ENCODE measurements around the gene GPALPP1. TPM values are rescaled to one million over a fixed set of nuclear protein-coding genes. Genes with fewer than 3 reads are reported as not detected.

The GPALPP1 gene
- total RNA-seq, 2 experiments from 2014 or later = 28.7 to 29.6 TPM

GRCh38 chr13:44972956-44973581, 16.3 kb upstream of the GPALPP1 start:
- CTCF ChIA-PET = interaction anchor here (0.8 to 1.6 kb wide), 4 partner anchors 14 to 338 kb away, joined by 3 to 4 read pairs (median 3); no protein-coding TSS in a partner anchor
- Mint-ChIP-seq H3K36me3 (peaks cover 5% of the 10 kb centered on the region), H3K4me3 (no peak overlapping the region), H3K4me1 (no peaks in the 10 kb centered on the region), H3K9me3 (ENCODE audit: low read depth) (no peaks in the 10 kb centered on the region), H3K27me3 (no peaks in the 10 kb centered on the region), H3K27ac (no peak overlapping the region)
- DNase-seq (no peak), ATAC-seq (no peak)

- H3K27ac Mint-ChIP-seq = no peak overlapping the region
- H3K9me3 Mint-ChIP-seq (ENCODE audit: low read depth) = no peaks in the 10 kb centered on the region
- H3K27me3 Mint-ChIP-seq = no peaks in the 10 kb centered on the region
- peaks cover 11% of the 10 kb centered on the region for H3K36me3 Mint-ChIP-seq
- no peak overlapping the region for H3K4me3 Mint-ChIP-seq
- DNase-seq = no peak
- no peak for ATAC-seq
- no peaks in the 10 kb centered on the region for H3K4me1 Mint-ChIP-seq
- CTCF ChIA-PET = interaction anchor here (0.8 to 1.8 kb wide), 6 partner anchors 9 to 495 kb away, joined by 3 to 4 read pairs (median 3); no protein-coding TSS in a partner anchor
Observed at GRCh38 chr13:44974056-44974793, 15.1 kb upstream of the GPALPP1 start.

- CTCF ChIA-PET = interaction anchor here (1.1 kb wide), 1 partner anchor 11 kb away, joined by 3 read pairs; no protein-coding TSS in a partner anchor
- DNase-seq (no peak), ATAC-seq (no peak)
- no peak overlapping the region for H3K4me3 Mint-ChIP-seq
- peaks cover 15% of the 10 kb centered on the region for H3K36me3 Mint-ChIP-seq
- no peaks in the 10 kb centered on the region for H3K4me1 Mint-ChIP-seq
- H3K9me3 Mint-ChIP-seq (ENCODE audit: low read depth) = no peaks in the 10 kb centered on the region
- H3K27me3 Mint-ChIP-seq = no peaks in the 10 kb centered on the region
- H3K27ac Mint-ChIP-seq = no peak overlapping the region
Observed at GRCh38 chr13:44976196-44976595, 13.1 kb upstream of the GPALPP1 start.

DNA sequence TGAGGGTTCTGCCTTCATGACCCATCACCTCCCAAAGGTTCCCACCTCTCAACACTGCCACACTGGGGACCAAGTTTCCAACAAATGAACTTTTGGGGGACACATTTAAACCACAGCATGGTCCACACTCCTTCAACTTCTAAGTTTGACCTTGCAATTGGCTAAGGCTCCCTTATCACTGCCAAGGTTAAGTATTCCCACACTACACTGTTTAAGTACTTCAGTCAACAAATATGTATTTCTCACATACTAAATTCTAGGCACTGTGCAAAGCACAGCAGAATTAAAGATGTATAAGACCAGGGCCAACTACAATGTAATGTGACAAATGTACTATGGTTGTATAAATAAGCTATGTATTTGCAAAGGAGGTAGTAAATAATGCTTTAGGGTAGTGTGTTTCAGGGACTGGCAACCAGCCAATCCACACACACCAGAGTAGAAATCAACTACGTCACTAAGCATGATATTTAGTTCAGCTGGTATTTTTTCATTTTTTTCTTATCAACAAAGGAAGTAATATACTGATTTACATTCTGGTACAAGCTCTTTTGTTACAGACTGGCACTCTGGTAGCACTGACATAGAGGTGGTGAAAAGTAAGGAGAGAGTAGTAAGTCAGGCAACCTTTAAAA, 12.3 kb upstream of the GPALPP1 start:
- Mint-ChIP-seq H3K4me3 (no peak overlapping the region), H3K4me1 (no peaks in the 10 kb centered on the region), H3K36me3 (peaks cover 15% of the 10 kb centered on the region), H3K27me3 (no peaks in the 10 kb centered on the region), H3K27ac (no peak overlapping the region), H3K9me3 (ENCODE audit: low read depth) (no peaks in the 10 kb centered on the region)
- no peak for DNase-seq
- ATAC-seq = no peak
- CTCF ChIA-PET = no interaction called here

- ATAC-seq (no peak), DNase-seq (no peak)
- H3K4me1 Mint-ChIP-seq = no peaks in the 10 kb centered on the region
- no peak overlapping the region for H3K4me3 Mint-ChIP-seq
- H3K27me3 Mint-ChIP-seq = no peaks in the 10 kb centered on the region
- no peaks in the 10 kb centered on the region for H3K9me3 Mint-ChIP-seq (ENCODE audit: low read depth)
- H3K27ac Mint-ChIP-seq = no peak overlapping the region
- CTCF ChIA-PET = no interaction called here
- peaks cover 15% of the 10 kb centered on the region for H3K36me3 Mint-ChIP-seq
Observed at GRCh38 chr13:44978328-44978727, 11.0 kb upstream of the GPALPP1 start.

- CTCF ChIA-PET = no interaction called here
- peak overlapping the region; percentile 99 for H3K4me3 Mint-ChIP-seq
Observed at GRCh38 chr13:44989941-44990340, 603 bp downstream of the GPALPP1 start.

DNA sequence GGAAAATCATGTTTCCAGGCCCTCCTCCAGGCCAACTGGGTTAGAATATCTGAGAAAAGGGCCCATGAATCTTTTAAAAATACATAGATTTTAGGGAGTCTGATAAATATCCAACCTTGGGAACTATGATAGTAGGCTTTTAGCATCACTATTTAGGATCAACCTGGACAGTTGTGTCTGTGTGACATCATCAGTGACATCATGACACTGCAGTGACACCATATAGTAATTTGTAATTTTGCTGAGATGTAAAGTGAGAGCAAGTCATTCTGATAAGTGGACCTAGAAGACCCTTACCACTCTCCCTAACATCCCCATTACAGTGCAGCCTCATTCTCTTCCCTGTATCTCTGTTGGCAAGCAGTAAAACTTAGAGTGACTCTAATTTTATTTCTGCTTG, 14.1 kb downstream of the GPALPP1 start:
- CTCF ChIA-PET = no interaction called here
- peaks cover 2% of the 10 kb centered on the region for H3K9me3 Mint-ChIP-seq (ENCODE audit: low read depth)
- H3K4me3 Mint-ChIP-seq = no peak overlapping the region
- DNase-seq (no peak), ATAC-seq (no peak)
- no peak overlapping the region for H3K27ac Mint-ChIP-seq
- no peaks in the 10 kb centered on the region for H3K4me1 Mint-ChIP-seq
- H3K36me3 Mint-ChIP-seq = peaks cover 28% of the 10 kb centered on the region
- H3K27me3 Mint-ChIP-seq = no peaks in the 10 kb centered on the region

More at GRCh38 chr13:44989941-44990340, 603 bp downstream of the GPALPP1 start:
- Mint-ChIP-seq H3K36me3 (peaks cover 13% of the 10 kb centered on the region), H3K27ac (peak overlapping the region; percentile 99), H3K4me1 (peaks cover 48% of the 10 kb centered on the region), H3K9me3 (ENCODE audit: low read depth) (no peaks in the 10 kb centered on the region), H3K27me3 (no peaks in the 10 kb centered on the region)
- peak; percentile 11 for ATAC-seq
- DNase-seq = peak; percentile 45

GRCh38 chr13:45004096-45004495, 14.8 kb downstream of the GPALPP1 start:
- Mint-ChIP-seq H3K36me3 (peaks cover 29% of the 10 kb centered on the region), H3K27ac (no peak overlapping the region), H3K9me3 (ENCODE audit: low read depth) (peaks cover 2% of the 10 kb centered on the region), H3K4me3 (no peak overlapping the region), H3K27me3 (no peaks in the 10 kb centered on the region), H3K4me1 (no peaks in the 10 kb centered on the region)
- ATAC-seq (no peak), DNase-seq (no peak)
- CTCF ChIA-PET = no interaction called here

GRCh38 chr13:45007225-45007624, 17.9 kb downstream of the GPALPP1 start:
- Mint-ChIP-seq H3K9me3 (ENCODE audit: low read depth) (no peaks in the 10 kb centered on the region), H3K4me1 (no peaks in the 10 kb centered on the region), H3K4me3 (no peak overlapping the region), H3K36me3 (peaks cover 30% of the 10 kb centered on the region), H3K27ac (no peak overlapping the region), H3K27me3 (no peaks in the 10 kb centered on the region)
- no peak for DNase-seq
- ATAC-seq = no peak
- CTCF ChIA-PET = interaction anchor here (1.1 kb wide), 1 partner anchor 260 kb away, joined by 3 read pairs; no protein-coding TSS in a partner anchor

DNA sequence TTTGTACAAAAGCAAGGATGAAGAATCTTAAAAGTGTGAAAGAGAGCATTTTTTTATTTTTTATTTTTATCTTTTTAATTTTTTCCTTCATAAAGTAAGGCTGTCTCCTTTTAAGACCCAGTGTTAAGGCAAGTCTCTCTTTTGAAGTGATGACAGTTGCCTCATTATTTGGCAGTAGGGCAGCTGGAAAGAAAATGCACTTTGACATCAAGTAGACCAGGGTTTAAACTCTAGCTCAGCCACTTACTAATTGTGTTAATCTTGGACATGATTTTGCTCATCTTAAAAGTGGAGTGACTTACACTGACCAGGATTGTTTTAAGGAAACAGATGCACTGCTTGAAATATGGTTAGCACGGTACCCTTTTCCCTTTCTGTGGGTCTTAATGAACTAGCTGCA, 18.5 kb downstream of the GPALPP1 start:
- DNase-seq (no peak), ATAC-seq (no peak)
- Mint-ChIP-seq H3K27me3 (no peaks in the 10 kb centered on the region), H3K36me3 (peaks cover 24% of the 10 kb centered on the region), H3K4me3 (no peak overlapping the region), H3K4me1 (no peaks in the 10 kb centered on the region), H3K27ac (no peak overlapping the region), H3K9me3 (ENCODE audit: low read depth) (no peaks in the 10 kb centered on the region)
- CTCF ChIA-PET = no interaction called here

DNA sequence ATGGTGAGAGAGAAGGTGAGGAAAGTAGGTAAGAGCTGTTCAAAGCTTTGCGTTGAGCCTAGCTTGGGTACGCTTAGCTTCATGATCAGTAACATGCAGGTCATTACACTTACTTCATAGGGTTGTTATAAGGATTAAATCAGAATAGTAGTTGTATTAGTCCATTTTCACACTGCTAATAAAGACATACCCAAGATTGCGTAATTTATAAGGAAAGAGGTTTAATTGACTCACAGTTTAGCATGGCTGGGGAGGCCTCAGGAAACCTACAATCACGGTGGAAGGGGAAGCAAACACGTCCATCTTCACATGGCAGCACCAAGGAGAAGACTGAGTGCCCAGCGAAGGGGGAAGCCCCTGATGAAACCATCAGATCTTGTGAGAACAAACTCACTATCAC, 21.9 kb downstream of the GPALPP1 start:
- H3K27me3 Mint-ChIP-seq = no peaks in the 10 kb centered on the region

GRCh38 chr13:45015300-45015699, 26.0 kb downstream of the GPALPP1 start:
- ATAC-seq (no peak), DNase-seq (no peak)
- Mint-ChIP-seq H3K27ac (no peak overlapping the region), H3K4me1 (peaks cover 2% of the 10 kb centered on the region), H3K36me3 (peaks cover 25% of the 10 kb centered on the region), H3K9me3 (ENCODE audit: low read depth) (no peaks in the 10 kb centered on the region), H3K27me3 (no peaks in the 10 kb centered on the region), H3K4me3 (no peak overlapping the region)
- CTCF ChIA-PET = interaction anchor here (1.4 kb wide), 1 partner anchor 32 kb away, joined by 4 read pairs; no protein-coding TSS in a partner anchor

More for the DNA sequence above, 21.9 kb downstream of the GPALPP1 start:
- peaks cover 2% of the 10 kb centered on the region for H3K4me1 Mint-ChIP-seq
- H3K4me3 Mint-ChIP-seq = no peak overlapping the region
- CTCF ChIA-PET = interaction anchor here (0.8 kb wide), 1 partner anchor 35 kb away, joined by 3 read pairs; no protein-coding TSS in a partner anchor
- peaks cover 26% of the 10 kb centered on the region for H3K36me3 Mint-ChIP-seq
- no peaks in the 10 kb centered on the region for H3K9me3 Mint-ChIP-seq (ENCODE audit: low read depth)
- H3K27ac Mint-ChIP-seq = no peak overlapping the region
- ATAC-seq (no peak), DNase-seq (no peak)

DNA sequence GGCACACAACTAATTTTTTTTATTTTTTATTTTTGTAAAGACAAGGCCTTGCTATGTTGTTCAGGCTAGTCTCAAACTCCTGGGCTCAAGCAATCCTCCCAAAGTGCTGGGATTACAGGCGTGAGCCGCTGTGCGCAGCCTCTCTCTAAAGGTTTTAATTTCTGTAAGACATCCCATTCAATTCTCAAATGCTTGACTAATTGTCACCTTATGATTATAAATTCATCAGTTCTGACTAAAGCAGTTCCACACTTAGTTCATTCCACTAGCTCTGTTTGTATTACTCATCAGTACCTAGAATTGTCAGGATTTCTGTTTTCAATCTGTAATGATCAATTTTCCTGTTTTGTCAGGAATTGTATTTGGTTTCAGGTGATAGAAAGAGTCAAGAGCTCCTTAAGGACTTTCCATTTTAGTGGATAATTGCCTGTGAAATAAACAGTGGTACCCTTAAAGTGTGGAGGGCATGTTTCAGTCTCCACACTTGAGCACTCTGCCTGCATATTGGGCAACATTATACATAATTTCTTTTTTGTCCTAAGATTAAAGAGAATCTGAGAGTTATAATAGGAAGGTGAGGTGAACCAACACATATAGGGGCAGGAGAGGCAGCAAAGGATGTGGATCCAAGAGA, 27.6 kb downstream of the GPALPP1 start:
- CTCF ChIA-PET = no interaction called here
- no peak for DNase-seq
- no peak overlapping the region for H3K27ac Mint-ChIP-seq
- H3K27me3 Mint-ChIP-seq = no peaks in the 10 kb centered on the region
- H3K36me3 Mint-ChIP-seq = peaks cover 21% of the 10 kb centered on the region
- peaks cover 2% of the 10 kb centered on the region for H3K4me1 Mint-ChIP-seq
- H3K4me3 Mint-ChIP-seq = no peak overlapping the region
- ATAC-seq = no peak
- H3K9me3 Mint-ChIP-seq (ENCODE audit: low read depth) = no peaks in the 10 kb centered on the region
